Neutrophil (primary cell): Measurements from ENCODE around the gene MSI2.

Experiments used
- H3K27ac ChIP-seq: fragments of 200-600 bp; sonication (generic); 2 replicates; pipeline ENCODE4 v1.5.1; 2016; ENCODE audit warnings: mild to moderate bottlenecking, moderate library complexity
- H3K27me3 ChIP-seq: fragments of 200-600 bp; sonication (generic); 2 replicates; pipeline ENCODE4 v1.6.0; 2016; ENCODE audit warnings: mild to moderate bottlenecking
- H3K36me3 ChIP-seq: fragments of 200-600 bp; sonication (generic); 2 replicates; pipeline ENCODE4 v1.5.1; 2017
- H3K4me1 ChIP-seq, 2 experiments: fragments of 200-600 bp in 1 of 2; sonication (generic) in 1 of 2; 1 replicate in 1 of 2; 2 replicates in 1 of 2; pipeline versions ENCODE4 v1.5.1 to v1.6.1; 2013 to 2016; ENCODE audit warnings: low read depth in 1 of 2, low read length in 1 of 2, mild to moderate bottlenecking in 1 of 2, moderate library complexity in 1 of 2; ENCODE audit not compliant: control insufficient read depth in 1 of 2, insufficient read depth in 1 of 2
- H3K4me3 ChIP-seq, 2 experiments: fragments of 200-600 bp in 1 of 2; sonication (generic) in 1 of 2; 1 replicate in 1 of 2; 2 replicates in 1 of 2; pipeline ENCODE4 v1.5.1; 2013 to 2016; ENCODE audit warnings: low read depth in 1 of 2, low read length in 1 of 2, mild to moderate bottlenecking in 1 of 2, moderate library complexity in 1 of 2
- H3K9me3 ChIP-seq: fragments of 200-600 bp; sonication (generic); 2 replicates; pipeline ENCODE4 v1.5.1; 2016
- CTCF ChIP-seq: fragments of 200-600 bp; sonication (generic); IDR thresholded peaks from 2 replicates; pipeline ENCODE4 v1.5.1; 2016; ENCODE audit warnings: antibody characterized with exemption

The MSI2 gene

GRCh38 chr17:57595947-57596695 lies 339.8 kb downstream of the MSI2 start:
- Histone ChIP-seq H3K9me3 (no peaks in the 10 kb centered on the region), H3K27me3 (no peaks in the 10 kb centered on the region), H3K4me1 (peaks cover 17 to 22% of the 10 kb centered on the region in 2 experiments), H3K36me3 (no peaks in the 10 kb centered on the region), H3K27ac (no peak overlapping the region), H3K4me3 (no peak overlapping the region)
- TF ChIP-seq CTCF = no peak

GRCh38 chr17:57597101-57597500 lies 340.8 kb downstream of the MSI2 start:
- Histone ChIP-seq H3K4me3 (no peak overlapping the region), H3K9me3 (no peaks in the 10 kb centered on the region), H3K36me3 (no peaks in the 10 kb centered on the region), H3K27ac (no peak overlapping the region), H3K4me1 (peaks cover 17 to 22% of the 10 kb centered on the region in 2 experiments), H3K27me3 (no peaks in the 10 kb centered on the region)
- no peak for TF ChIP-seq CTCF

- Histone ChIP-seq H3K27me3 (no peaks in the 10 kb centered on the region), H3K4me3 (no peak overlapping the region), H3K9me3 (no peaks in the 10 kb centered on the region), H3K4me1 (peaks cover 17 to 22% of the 10 kb centered on the region in 2 experiments), H3K27ac (no peak overlapping the region), H3K36me3 (no peaks in the 10 kb centered on the region)
- no peak for TF ChIP-seq CTCF
Measured at GRCh38 chr17:57597531-57598453, 341.5 kb downstream of the MSI2 start.

GRCh38 chr17:57599271-57600045 lies 343.1 kb downstream of the MSI2 start:
- Histone ChIP-seq H3K9me3 (no peaks in the 10 kb centered on the region), H3K36me3 (no peaks in the 10 kb centered on the region), H3K4me3 (no peak overlapping the region), H3K27ac (peak overlapping the region; percentile 39), H3K4me1 (peaks cover 22 to 33% of the 10 kb centered on the region in 2 experiments), H3K27me3 (no peaks in the 10 kb centered on the region)
- TF ChIP-seq CTCF = no peak

GRCh38 chr17:57600074-57600473 lies 343.8 kb downstream of the MSI2 start:
- Histone ChIP-seq H3K27me3 (no peaks in the 10 kb centered on the region), H3K36me3 (no peaks in the 10 kb centered on the region), H3K4me1 (peaks cover 22 to 34% of the 10 kb centered on the region in 2 experiments), H3K27ac (peak overlapping the region; percentile 39), H3K4me3 (no peak overlapping the region), H3K9me3 (no peaks in the 10 kb centered on the region)
- no peak for TF ChIP-seq CTCF
